ENCODE results near the gene TOP2B. TPM values are rescaled to one million over a fixed set of nuclear protein-coding genes. Genes with fewer than 3 reads are reported as not detected.

Gene TOP2B
- total RNA-seq, 1 experiment from 2014 or later = 88.7 TPM

- no peak for DNase-seq (ENCODE audit: unreplicated experiment)
- Mint-ChIP-seq H3K9me3 (ENCODE audit: unreplicated experiment) (no peaks in the 10 kb centered on the region), H3K27ac (ENCODE audit: low read depth, unreplicated experiment) (no peak overlapping the region), H3K27me3 (ENCODE audit: insufficient read depth, unreplicated experiment) (peaks cover 16% of the 10 kb centered on the region), H3K4me1 (ENCODE audit: insufficient read depth, unreplicated experiment) (no peaks in the 10 kb centered on the region), H3K4me3 (ENCODE audit: unreplicated experiment) (no peak overlapping the region), H3K36me3 (ENCODE audit: insufficient read depth, unreplicated experiment) (no peaks in the 10 kb centered on the region)
- ChIA-PET CTCF (interaction anchor here (0.6 to 0.7 kb wide), 2 partner anchors 70 to 263 kb away, joined by 3 to 4 read pairs; no protein-coding TSS in a partner anchor), POLR2A (no interaction called here)
- intact Hi-C loops (cut with micrococcal nuclease) = no loop called here
- TF ChIP-seq, protein P1, sequence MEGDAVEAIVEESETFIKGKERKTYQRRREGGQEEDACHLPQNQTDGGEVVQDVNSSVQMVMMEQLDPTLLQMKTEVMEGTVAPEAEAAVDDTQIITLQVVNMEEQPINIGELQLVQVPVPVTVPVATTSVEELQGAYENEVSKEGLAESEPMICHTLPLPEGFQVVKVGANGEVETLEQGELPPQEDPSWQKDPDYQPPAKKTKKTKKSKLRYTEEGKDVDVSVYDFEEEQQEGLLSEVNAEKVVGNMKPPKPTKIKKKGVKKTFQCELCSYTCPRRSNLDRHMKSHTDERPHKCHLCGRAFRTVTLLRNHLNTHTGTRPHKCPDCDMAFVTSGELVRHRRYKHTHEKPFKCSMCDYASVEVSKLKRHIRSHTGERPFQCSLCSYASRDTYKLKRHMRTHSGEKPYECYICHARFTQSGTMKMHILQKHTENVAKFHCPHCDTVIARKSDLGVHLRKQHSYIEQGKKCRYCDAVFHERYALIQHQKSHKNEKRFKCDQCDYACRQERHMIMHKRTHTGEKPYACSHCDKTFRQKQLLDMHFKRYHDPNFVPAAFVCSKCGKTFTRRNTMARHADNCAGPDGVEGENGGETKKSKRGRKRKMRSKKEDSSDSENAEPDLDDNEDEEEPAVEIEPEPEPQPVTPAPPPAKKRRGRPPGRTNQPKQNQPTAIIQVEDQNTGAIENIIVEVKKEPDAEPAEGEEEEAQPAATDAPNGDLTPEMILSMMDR (IDR thresholded peaks at IDR 0.05; ENCODE audit: unreplicated experiment) = no peak
- BruUV-seq (replicated peaks) = no TSS peak
These were observed 23.0 kb upstream of the TOP2B start for GRCh38 chr3:25687742-25688141.

- DNase-seq (ENCODE audit: unreplicated experiment) = no peak
- Mint-ChIP-seq H3K36me3 (ENCODE audit: insufficient read depth, unreplicated experiment) (no peaks in the 10 kb centered on the region), H3K27me3 (ENCODE audit: insufficient read depth, unreplicated experiment) (peaks cover 16% of the 10 kb centered on the region), H3K4me3 (ENCODE audit: unreplicated experiment) (no peak overlapping the region), H3K27ac (ENCODE audit: low read depth, unreplicated experiment) (no peak overlapping the region), H3K4me1 (ENCODE audit: insufficient read depth, unreplicated experiment) (no peaks in the 10 kb centered on the region), H3K9me3 (ENCODE audit: unreplicated experiment) (no peaks in the 10 kb centered on the region)
- CTCF ChIA-PET = no interaction called here
- intact Hi-C loops (cut with micrococcal nuclease) = no loop called here
- POLR2A ChIA-PET = no interaction called here
- BruUV-seq (replicated peaks) = no TSS peak
- TF ChIP-seq, protein P1 (IDR thresholded peaks at IDR 0.05; ENCODE audit: unreplicated experiment) = no peak
These were observed 22.1 kb upstream of the TOP2B start for GRCh38 chr3:25686766-25687165.

DNA sequence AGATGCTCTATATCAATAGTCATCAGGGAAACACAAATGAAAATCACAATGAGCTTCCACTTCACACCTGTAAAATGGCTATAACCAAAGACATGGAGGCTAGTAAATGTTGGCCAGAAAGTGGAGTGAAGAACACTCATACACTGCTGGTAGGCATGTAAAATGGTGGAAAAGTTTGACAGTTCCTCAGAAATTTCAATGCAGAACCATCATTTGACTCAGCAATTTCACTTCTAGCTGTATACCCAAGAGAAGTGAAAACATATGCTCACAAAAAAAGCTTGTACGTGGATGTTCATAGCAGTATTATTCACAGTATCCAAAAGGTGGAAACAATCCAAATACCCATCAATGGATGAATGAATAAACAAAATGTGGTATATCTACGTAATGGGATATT, 19.2 kb upstream of the TOP2B start:
- ChIA-PET CTCF (interaction anchor here (1.3 kb wide), 1 partner anchor 13 kb away, joined by 3 read pairs; no protein-coding TSS in a partner anchor), POLR2A (no interaction called here)
- no peaks in the 10 kb centered on the region for H3K36me3 Mint-ChIP-seq (ENCODE audit: insufficient read depth, unreplicated experiment)
- no peaks in the 10 kb centered on the region for H3K9me3 Mint-ChIP-seq (ENCODE audit: unreplicated experiment)
- DNase-seq (ENCODE audit: unreplicated experiment) = no peak
- BruUV-seq (replicated peaks) = no TSS peak
- H3K4me1 Mint-ChIP-seq (ENCODE audit: insufficient read depth, unreplicated experiment) = no peaks in the 10 kb centered on the region
- H3K4me3 Mint-ChIP-seq (ENCODE audit: unreplicated experiment) = no peak overlapping the region
- peaks cover 11% of the 10 kb centered on the region for H3K27me3 Mint-ChIP-seq (ENCODE audit: insufficient read depth, unreplicated experiment)
- intact Hi-C loops (cut with micrococcal nuclease) = no loop called here
- H3K27ac Mint-ChIP-seq (ENCODE audit: low read depth, unreplicated experiment) = no peak overlapping the region
- TF ChIP-seq, protein P1 (IDR thresholded peaks at IDR 0.05; ENCODE audit: unreplicated experiment) = no peak

GRCh38 chr3:25683410-25683809, 18.7 kb upstream of the TOP2B start:
- Mint-ChIP-seq H3K9me3 (ENCODE audit: unreplicated experiment) (no peaks in the 10 kb centered on the region), H3K4me3 (ENCODE audit: unreplicated experiment) (no peak overlapping the region), H3K27ac (ENCODE audit: low read depth, unreplicated experiment) (no peak overlapping the region), H3K4me1 (ENCODE audit: insufficient read depth, unreplicated experiment) (no peaks in the 10 kb centered on the region), H3K27me3 (ENCODE audit: insufficient read depth, unreplicated experiment) (peaks cover 6% of the 10 kb centered on the region), H3K36me3 (ENCODE audit: insufficient read depth, unreplicated experiment) (no peaks in the 10 kb centered on the region)
- POLR2A ChIA-PET = no interaction called here
- CTCF ChIA-PET = interaction anchor here (1.3 kb wide), 1 partner anchor 14 kb away, joined by 3 read pairs; no protein-coding TSS in a partner anchor
- TF ChIP-seq, protein P1 (IDR thresholded peaks at IDR 0.05; ENCODE audit: unreplicated experiment) = no peak
- DNase-seq (ENCODE audit: unreplicated experiment) = no peak
- intact Hi-C loops (cut with micrococcal nuclease) = no loop called here
- BruUV-seq (replicated peaks) = no TSS peak
